ENCODE results near the gene MSLN.

DNA sequence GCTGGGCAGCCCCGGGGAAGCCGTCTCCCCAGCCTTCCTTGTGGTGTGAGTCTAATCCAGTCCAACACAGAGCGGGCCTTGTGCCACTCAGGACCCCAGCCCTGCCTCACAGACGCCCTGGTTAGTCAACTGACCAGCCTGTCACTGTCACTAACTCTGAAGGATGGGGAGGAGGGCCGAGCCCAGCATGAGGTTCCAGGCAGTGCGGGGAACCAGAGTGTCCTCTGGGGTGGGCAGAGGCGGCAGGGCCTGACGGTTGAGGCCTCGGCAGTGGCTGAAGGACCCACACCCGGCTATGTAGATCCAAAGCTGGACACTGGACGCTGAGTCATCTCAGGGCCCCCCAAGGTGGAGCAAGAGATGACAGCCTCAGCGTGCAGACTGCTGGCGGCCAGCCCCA lies 19.0 kb downstream of the MSLN start:
- TF ChIP-seq POLR2A (IDR thresholded peaks at IDR 0.05): no peak
- TF ChIP-seq, protein P1, sequence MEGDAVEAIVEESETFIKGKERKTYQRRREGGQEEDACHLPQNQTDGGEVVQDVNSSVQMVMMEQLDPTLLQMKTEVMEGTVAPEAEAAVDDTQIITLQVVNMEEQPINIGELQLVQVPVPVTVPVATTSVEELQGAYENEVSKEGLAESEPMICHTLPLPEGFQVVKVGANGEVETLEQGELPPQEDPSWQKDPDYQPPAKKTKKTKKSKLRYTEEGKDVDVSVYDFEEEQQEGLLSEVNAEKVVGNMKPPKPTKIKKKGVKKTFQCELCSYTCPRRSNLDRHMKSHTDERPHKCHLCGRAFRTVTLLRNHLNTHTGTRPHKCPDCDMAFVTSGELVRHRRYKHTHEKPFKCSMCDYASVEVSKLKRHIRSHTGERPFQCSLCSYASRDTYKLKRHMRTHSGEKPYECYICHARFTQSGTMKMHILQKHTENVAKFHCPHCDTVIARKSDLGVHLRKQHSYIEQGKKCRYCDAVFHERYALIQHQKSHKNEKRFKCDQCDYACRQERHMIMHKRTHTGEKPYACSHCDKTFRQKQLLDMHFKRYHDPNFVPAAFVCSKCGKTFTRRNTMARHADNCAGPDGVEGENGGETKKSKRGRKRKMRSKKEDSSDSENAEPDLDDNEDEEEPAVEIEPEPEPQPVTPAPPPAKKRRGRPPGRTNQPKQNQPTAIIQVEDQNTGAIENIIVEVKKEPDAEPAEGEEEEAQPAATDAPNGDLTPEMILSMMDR (IDR thresholded peaks at IDR 0.05 in 8 of 11, conservative IDR thresholded peaks at IDR 0.05 in 3 of 11): no peak

Data from spleen (tissue), 7 donors.